Body of pancreas (tissue), 4 donors: ENCODE data around the gene RALB.

ENCODE experiments used
- CTCF ChIP-seq, 7 experiments: fragments of 450-650 bp in 4 of 7; fragments of 200-600 bp in 3 of 7; sonication (generic) in 3 of 7; IDR thresholded peaks; one replicate each; pipeline ENCODE4 v1.5.1; 2016 to 2019; ENCODE audit warnings: antibody characterized with exemption in 7 of 7
- POLR2A ChIP-seq, 3 donors: fragments of 450-650 bp; IDR thresholded peaks; one replicate each; pipeline ENCODE4 v1.6.1; 2016; ENCODE audit warnings: antibody characterized with exemption in 3 of 3, mild to moderate bottlenecking in 2 of 3

- TF ChIP-seq CTCF (IDR thresholded peaks at IDR 0.05): no peak
- TF ChIP-seq POLR2A (IDR thresholded peaks at IDR 0.05): no peak
Observed at GRCh38 chr2:120317916-120318315, 65.3 kb downstream of the RALB start.
